ENCODE data around the gene FRYL. TPM values are rescaled to one million over a fixed set of nuclear protein-coding genes. Genes with fewer than 3 reads are reported as not detected.
A peak's percentile ranks its signal among the peaks of the same experiment; 100 is the strongest.

The FRYL gene
- total RNA-seq, 4 donors from 2014 or later: 51.1 to 96.5 (median 70.6) TPM

DNA sequence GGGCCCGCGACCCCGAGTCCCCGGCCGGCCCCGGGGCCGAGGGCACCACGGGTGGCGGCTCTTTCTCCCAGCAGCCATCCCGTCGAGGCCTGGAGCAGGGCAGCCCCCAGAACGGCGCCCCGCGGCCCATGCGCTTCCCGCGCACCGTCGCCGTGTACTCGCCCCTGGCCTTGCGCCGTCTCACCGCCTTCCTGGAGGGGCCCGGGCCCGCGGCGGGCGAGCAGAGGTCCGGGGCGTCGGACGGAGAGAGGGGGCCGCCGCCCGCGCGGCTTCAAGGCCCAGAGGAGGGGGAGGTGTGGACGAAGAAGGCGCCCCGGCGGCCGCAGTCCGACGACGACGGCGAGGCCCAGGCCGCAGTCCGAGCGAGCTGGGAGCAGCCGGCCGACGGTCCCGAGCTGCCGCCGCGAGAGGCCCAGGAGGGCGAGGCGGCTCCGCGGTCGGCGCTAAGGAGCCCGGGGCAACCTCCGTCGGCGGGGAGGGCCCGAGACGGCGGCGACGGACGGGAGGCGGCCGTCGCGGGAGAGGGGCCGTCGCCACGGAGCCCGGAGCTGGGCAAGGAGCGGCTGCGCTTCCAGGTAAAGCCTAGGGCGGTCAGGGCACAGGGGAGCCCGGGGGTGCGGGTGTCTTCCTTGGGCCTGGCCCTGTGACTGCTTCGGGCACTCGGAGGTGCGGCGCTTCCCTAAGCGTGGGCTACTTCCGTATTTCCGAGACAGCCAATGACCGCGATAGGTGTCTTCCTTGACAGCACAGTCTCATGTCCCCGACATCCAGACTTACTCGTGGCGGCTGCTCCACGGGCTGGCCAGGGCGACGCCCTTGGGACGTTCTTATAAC lies 289.2 kb downstream of the FRYL start:
- intact Hi-C loops (cut with DNase I; ENCODE audit: low total_unique reads): no loop called here
- 20 to 27% methylated on average over 42 to 80 of the region's 104 CpGs for WGBS, 2 donors

DNA sequence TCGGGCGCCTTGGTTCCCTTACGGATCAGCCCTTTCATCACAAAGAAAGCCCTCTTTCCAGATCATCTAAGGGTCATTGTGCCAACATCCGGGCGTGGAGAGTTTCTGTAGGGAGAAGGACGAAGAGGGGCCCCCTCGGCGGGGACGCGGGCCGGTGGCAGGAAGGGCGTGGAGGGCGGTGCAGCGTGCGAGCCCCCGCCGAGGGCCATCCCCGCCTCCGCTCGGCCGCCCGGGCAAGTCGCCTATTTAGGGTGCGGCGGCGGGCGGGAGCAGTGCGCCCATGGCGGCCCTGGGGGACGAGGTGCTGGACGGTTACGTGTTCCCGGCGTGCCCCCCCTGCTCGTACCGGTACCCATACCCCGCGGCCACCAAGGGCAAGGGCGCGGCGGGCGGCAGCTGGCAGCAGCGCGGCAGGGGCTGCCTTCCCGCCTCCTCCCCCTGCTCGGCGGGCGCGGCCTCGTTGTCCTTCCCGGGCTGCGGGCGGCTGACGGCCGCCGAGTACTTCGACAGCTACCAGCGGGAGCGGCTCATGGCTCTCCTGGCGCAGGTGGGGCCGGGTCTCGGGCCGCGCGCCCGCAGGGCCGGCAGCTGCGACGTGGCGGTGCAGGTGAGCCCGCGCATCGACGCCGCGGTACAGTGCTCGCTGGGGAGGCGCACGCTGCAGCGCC lies 289.9 kb downstream of the FRYL start, which contains the start of gene ZAR1:
Gene ZAR1 (plus strand): TSS at position 241 of the 668 bp plus-strand sequence. CDS start 40 bp downstream, at position 281.
- H3K4me3 ChIP-seq (ENCODE audit: low read depth, poor library complexity, severe bottlenecking): peak within 1 kb of the TSS; percentile 12
- TF ChIP-seq CTCF (IDR thresholded peaks at IDR 0.05): no peak
- no peak for TF ChIP-seq POLR2A (IDR thresholded peaks at IDR 0.05)
- no peak for DNase-seq (ENCODE audit: low spot score in 2 of 2)
- WGBS, 2 donors: 1 to 3% methylated on average over 22 to 24 of the region's 80 CpGs
- intact Hi-C loops (cut with DNase I; ENCODE audit: low total_unique reads): no loop called here

More for the DNA sequence above, 289.2 kb downstream of the FRYL start:
- H3K4me3 ChIP-seq (ENCODE audit: low read depth, poor library complexity, severe bottlenecking): no peak overlapping the region
- TF ChIP-seq POLR2A (IDR thresholded peaks at IDR 0.05): no peak
- no peak for TF ChIP-seq CTCF (IDR thresholded peaks at IDR 0.05)
- no peak for DNase-seq (ENCODE audit: low spot score in 2 of 2)

GRCh38 chr4:48489683-48490011 lies 290.4 kb downstream of the FRYL start:
- DNase-seq (ENCODE audit: low spot score in 2 of 2): no peak
- TF ChIP-seq CTCF (IDR thresholded peaks at IDR 0.05) (no peak), POLR2A (IDR thresholded peaks at IDR 0.05) (no peak)
- no peak overlapping the region for H3K4me3 ChIP-seq (ENCODE audit: low read depth, poor library complexity, severe bottlenecking)
- 28 to 33% methylated on average over 11 to 14 of the region's 14 CpGs for WGBS, 2 donors
- intact Hi-C loops (cut with DNase I; ENCODE audit: low total_unique reads): no loop called here

GRCh38 chr4:48484494-48485168 lies 295.4 kb downstream of the FRYL start:
- no peak for TF ChIP-seq POLR2A (IDR thresholded peaks at IDR 0.05)
- no peak for TF ChIP-seq CTCF (IDR thresholded peaks at IDR 0.05)
- H3K4me3 ChIP-seq (ENCODE audit: low read depth, poor library complexity, severe bottlenecking): no peak overlapping the region
- no peak for DNase-seq (ENCODE audit: low spot score in 2 of 2)
- intact Hi-C loops (cut with DNase I; ENCODE audit: low total_unique reads): no loop called here
- WGBS, 2 donors: 50 to 54% methylated on average over 22 of the region's 22 CpGs

- TF ChIP-seq CTCF (IDR thresholded peaks at IDR 0.05) (no peak), POLR2A (IDR thresholded peaks at IDR 0.05) (no peak)
- no peak for DNase-seq (ENCODE audit: low spot score in 2 of 2)
- intact Hi-C loops (cut with DNase I; ENCODE audit: low total_unique reads): no loop called here
- 8 to 12% methylated on average over 46 to 64 of the region's 66 CpGs for WGBS, 2 donors
- H3K4me3 ChIP-seq (ENCODE audit: low read depth, poor library complexity, severe bottlenecking): no peak overlapping the region
Observed at GRCh38 chr4:48483777-48484493, 296.1 kb downstream of the FRYL start.

Measured in lower leg skin (tissue), 4 donors.